T-helper 1 cell treated with Interleukin-12 subunit alpha and Interleukin-12 subunit beta and Interleukin-4 antibody, amounts not matched to agents 30 ng/mL and 1 ng/mL, for 36 hours (primary cell): ENCODE results near the gene TTBK1. TPM values are rescaled to one million over a fixed set of nuclear protein-coding genes. Genes with fewer than 3 reads are reported as not detected.

Experiments used
- intact Hi-C: fragments of 100-400 bp; cut with micrococcal nuclease; formaldehyde crosslinking; loops from one replicate; pipeline ENCODE4 v1.15.1; 2024
- total RNA-seq: library from RNA; stranded (reverse); gene quantifications from 2 replicates; pipeline ENCODE4 v1.2.3, GENCODE V29; 2022

The TTBK1 gene
- total RNA-seq, 1 donor from 2014 or later, result 1.3 TPM

DNA sequence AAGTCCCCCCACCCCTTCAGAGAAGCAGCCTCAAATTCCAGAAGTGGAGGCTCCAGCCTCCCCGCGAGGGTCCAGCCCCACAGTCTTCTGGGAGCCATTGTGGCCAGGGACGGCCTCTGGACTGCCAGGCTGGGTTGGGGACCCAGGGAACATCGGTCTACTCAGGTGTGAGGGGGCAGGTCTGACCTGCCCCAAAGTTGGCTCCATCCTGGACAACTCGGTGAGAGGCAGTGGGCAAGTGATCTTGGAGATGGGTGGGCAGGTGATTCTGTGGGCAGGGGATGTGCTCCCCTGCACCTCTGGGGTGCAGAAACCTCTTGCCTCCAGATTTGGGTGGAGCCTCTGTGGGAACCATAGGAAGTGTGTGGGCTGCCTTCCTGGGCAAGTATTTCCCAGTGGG, 42.6 kb downstream of the TTBK1 start:
- intact Hi-C loops, result no loop called here

GRCh38 chr6:43286456-43286979, 43.2 kb downstream of the TTBK1 start:
- intact Hi-C loops, result no loop called here

DNA sequence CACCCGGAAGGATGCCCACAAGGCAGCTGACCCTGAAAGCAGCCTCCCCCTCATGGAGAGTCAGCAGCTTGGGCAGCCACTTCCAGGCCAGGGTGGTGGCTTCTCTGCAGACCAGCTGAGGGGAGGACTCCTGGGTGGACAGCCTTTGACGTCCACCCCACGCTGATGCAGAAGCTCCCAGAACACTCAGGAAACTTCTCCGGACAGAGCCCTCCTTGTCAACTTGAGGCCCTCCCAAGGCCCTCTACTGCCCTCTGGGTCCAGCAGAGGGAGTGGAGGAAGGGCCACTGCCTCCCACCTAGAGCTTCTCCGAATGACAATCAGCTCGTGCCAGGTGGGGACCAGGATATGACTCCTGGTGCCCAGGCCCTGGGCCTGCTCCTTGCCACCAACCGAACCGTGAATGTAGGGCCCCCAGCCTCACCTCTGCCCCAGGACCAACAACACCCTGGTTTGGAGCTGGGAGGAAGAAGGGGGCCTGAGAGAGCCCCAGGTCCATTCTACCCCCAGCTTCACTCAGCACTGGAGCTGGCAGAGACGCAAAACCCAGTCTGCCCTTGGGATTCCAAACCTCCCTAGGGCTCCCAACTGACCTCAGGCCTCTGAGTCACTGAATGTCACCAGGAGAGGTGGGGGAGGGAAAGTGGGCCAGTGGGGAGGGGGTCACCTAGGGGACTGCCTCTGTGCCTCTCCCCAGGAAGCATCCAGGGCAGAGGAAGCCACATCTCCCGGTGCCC, 43.9 kb downstream of the TTBK1 start:
- intact Hi-C loops, result no loop called here

DNA sequence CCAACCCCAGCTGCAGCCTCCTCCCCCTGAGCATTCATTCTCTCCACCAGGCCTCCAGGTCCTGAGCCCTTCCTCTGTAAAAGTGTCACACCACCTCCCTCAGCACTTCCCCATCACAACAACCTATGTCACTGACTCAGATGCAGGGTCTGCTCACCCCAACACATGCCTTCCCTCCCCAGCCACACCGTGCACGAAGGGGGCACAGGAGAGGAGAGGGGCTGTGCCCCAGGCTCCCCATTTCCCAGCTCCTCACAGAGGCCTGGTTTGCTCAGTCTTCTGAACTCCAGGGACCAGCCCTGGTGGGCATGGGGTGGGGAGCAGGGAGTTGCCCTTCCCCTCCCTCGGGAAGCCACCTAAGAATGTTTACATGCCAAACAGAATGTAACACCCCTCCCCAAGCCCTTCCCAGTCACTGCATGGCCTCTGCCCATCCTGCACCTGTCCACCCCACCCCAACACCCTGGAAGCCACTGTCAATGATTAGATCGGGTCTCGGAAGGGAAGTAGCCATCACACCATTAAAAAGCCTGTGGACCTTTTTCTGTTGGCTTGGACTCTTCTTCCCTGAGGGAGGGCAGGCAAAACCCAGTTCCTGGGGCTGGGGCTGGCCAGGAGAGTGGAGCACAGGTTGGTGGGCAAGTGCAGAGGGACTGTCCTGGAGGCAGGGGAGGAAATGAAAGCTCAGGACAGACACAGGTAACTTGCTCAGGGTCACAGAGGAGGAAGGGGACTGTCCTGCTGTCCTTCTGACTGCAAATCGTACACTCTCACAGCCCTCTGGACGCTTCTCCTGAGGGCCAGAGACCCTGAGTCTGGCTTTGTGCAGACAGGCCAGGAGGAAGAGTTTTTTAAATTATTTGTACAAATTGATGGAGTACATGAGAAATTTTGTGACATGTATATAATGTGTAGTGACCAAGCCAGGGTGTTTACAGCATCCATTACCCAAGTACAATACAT, 44.7 kb downstream of the TTBK1 start:
- intact Hi-C loops, result no loop called here

GRCh38 chr6:43290339-43290904, 47.1 kb downstream of the TTBK1 start:
- intact Hi-C loops, result no loop called here

DNA sequence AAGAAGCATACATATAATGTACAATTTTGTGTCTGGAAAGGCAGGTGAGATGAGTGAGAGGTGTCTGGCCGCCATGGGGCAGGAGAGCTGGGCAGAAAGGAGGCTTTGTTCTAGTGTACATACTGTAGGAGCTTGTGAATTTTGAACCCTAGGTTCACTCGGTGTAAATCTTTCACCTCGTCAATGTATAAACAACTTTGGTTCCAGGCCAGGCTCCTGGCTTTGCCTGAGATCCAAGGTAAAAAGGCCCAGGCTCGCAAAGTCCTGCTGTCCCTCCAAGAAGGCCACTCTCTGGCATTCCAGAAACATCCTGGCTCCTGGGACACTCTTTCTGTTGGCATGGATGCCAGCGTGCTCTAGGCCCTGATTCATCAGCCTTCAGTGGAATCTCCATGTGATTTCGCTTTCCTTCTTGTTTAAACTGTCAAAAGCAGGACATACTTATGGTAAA, 47.6 kb downstream of the TTBK1 start:
- intact Hi-C loops, result no loop called here

- intact Hi-C loops, result no loop called here
These were observed 48.4 kb downstream of the TTBK1 start for GRCh38 chr6:43291708-43292107.

GRCh38 chr6:43292341-43292740, 49.1 kb downstream of the TTBK1 start:
- intact Hi-C loops, result no loop called here

DNA sequence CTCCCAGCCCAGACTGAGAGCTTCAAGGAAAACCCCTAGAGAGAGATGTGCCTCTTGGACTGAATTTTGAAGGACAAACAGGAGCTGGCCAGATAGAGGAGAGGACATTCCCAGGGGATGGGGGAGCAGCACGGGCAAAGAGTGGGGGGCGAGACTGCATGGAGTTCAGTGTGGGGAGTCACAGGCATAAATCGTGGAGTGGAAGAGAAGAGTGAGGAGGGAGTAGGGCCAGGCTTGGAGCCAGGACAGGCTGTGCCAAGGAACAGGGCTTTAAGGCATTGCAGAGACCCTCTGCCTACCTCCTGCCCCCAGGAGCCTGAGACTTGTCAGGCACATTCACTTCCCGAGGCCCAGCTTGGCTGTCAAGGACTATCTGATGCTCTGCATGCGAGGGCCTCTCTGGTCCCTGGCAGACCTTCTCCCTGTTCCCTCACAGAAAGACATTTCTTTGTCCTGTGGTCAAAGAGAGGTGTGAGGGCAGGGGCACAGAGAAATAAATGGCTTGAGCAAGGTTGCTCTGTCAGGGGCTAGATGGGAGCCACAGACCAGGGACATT, 49.6 kb downstream of the TTBK1 start:
- intact Hi-C loops, result no loop called here

DNA sequence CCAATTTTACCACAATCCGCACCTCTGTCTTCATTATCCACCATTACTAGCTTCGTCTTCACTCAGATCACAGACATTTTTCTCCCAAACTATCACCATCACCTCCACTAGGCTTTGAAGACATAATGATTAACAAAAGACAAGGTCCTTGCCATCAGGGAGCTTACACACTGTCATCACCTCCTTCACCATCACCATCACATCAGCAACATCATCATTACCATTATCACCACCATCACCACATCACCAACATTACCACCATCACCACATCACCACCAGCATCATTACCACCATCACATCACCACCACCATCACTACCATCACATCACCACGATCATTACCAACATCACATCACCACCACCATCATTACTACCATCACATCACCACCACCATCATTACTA, 50.4 kb downstream of the TTBK1 start:
- intact Hi-C loops, result no loop called here

- intact Hi-C loops, result no loop called here
These were observed 51.3 kb downstream of the TTBK1 start for GRCh38 chr6:43294536-43294935.

GRCh38 chr6:43295456-43295855, 52.2 kb downstream of the TTBK1 start:
- intact Hi-C loops, result no loop called here

DNA sequence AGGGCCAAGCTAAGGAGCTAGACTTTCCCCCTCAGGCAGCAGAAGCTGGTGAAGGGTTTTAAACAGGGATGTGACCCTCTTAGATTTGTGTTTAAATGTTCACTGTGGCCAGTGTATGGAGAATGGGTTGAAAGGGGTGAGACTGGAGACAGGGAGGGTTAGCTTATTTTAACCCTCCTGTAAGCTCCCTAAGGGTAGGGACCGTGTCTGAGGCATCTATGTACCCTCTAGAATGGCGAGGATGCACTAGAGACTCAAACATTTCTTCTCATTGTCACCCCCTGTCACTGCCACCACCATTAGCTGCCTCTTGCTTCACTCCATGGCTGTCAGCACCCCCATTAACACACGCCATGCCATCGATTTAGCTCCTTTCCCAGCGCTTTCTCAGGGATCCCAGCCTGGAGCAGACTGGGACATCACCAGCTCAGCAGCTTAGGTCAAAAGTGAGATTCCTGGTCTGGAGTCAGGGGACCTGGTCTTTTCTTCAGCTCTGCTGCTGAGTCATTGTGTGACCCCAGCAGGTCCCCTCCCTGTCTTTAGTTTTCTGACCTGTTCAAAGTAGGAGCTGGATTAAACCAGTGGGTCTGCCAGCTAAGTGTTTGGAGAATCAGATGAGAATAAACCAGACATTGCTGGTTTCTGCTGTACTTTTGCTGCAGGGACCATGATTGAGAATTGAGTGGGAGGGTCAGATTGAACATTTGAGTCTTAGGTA, 53.7 kb downstream of the TTBK1 start:
- intact Hi-C loops, result no loop called here

GRCh38 chr6:43297644-43298564, 54.6 kb downstream of the TTBK1 start, which contains the start of gene SLC22A7:
Gene SLC22A7, plus strand, starts transcription at chr6:43298260. Its CDS starts 99 bp downstream, at chr6:43298359.
- intact Hi-C loops, result no loop called here

- intact Hi-C loops, result no loop called here
These were observed 55.5 kb downstream of the TTBK1 start for GRCh38 chr6:43298565-43299337.

- intact Hi-C loops, result no loop called here
These were observed 56.3 kb downstream of the TTBK1 start for GRCh38 chr6:43299338-43300293.

- intact Hi-C loops, result no loop called here
These were observed 58.0 kb downstream of the TTBK1 start for GRCh38 chr6:43301081-43301870.
